GM23248 (cell line): ENCODE measurements around the gene ARHGAP26. TPM values are rescaled to one million over a fixed set of nuclear protein-coding genes. Genes with fewer than 3 reads are reported as not detected.

Experiments
- DNase-seq: peaks from one replicate; pipeline ENCODE4 v3.0.0-alpha.2; 2015
- H2AFZ ChIP-seq: fragments of 200-600 bp; sonication (generic); 2 replicates; pipeline ENCODE4 v1.6.1; 2016; ENCODE audit warnings: antibody characterized with exemption
- H3F3A ChIP-seq: fragments of 200-600 bp; sonication (generic); 2 replicates; pipeline ENCODE4 v1.6.1; 2016; ENCODE audit warnings: mild to moderate bottlenecking, antibody characterized with exemption, mixed run types; ENCODE audit not compliant: insufficient read depth
- H3K27ac ChIP-seq: fragments of 200-600 bp; sonication (generic); 2 replicates; pipeline ENCODE4 v1.5.1; 2016; ENCODE audit warnings: mild to moderate bottlenecking
- H3K27me3 ChIP-seq: fragments of 200-600 bp; sonication (generic); replicated peaks from 2 replicates; pipeline ENCODE4 v1.6.1; 2016; ENCODE audit warnings: mild to moderate bottlenecking; ENCODE audit not compliant: insufficient read depth
- H3K36me3 ChIP-seq: fragments of 200-600 bp; sonication (generic); 2 replicates; pipeline ENCODE4 v1.6.1; 2016; ENCODE audit warnings: low read depth, mild to moderate bottlenecking
- H3K4me1 ChIP-seq: fragments of 200-600 bp; sonication (generic); 2 replicates; pipeline ENCODE4 v1.6.1; 2016; ENCODE audit warnings: mild to moderate bottlenecking; ENCODE audit not compliant: insufficient read depth
- H3K4me2 ChIP-seq: fragments of 200-600 bp; sonication (generic); one replicate; pipeline ENCODE4 v1.6.1; 2016; ENCODE audit warnings: mild to moderate bottlenecking; ENCODE audit not compliant: unreplicated experiment
- H3K4me3 ChIP-seq: fragments of 200-600 bp; sonication (generic); 2 replicates; pipeline ENCODE4 v1.5.1; 2016; ENCODE audit warnings: mild to moderate bottlenecking
- H3K79me2 ChIP-seq: fragments of 200-600 bp; sonication (generic); 2 replicates; pipeline ENCODE4 v1.6.1; 2016; ENCODE audit warnings: mild to moderate bottlenecking; ENCODE audit not compliant: insufficient read depth
- H3K9ac ChIP-seq: fragments of 200-600 bp; sonication (generic); 2 replicates; pipeline ENCODE4 v1.6.1; 2016; ENCODE audit warnings: mild to moderate bottlenecking
- H3K9me2 ChIP-seq: fragments of 200-600 bp; sonication (generic); 2 replicates; pipeline ENCODE4 v1.6.1; 2016; ENCODE audit warnings: mixed run types, mild to moderate bottlenecking, moderate library complexity; ENCODE audit not compliant: insufficient read depth
- H3K9me3 ChIP-seq: fragments of 200-600 bp; sonication (generic); one replicate; pipeline ENCODE4 v1.6.1; 2017; ENCODE audit warnings: low read depth
- H4K20me1 ChIP-seq: fragments of 200-600 bp; sonication (generic); 2 replicates; pipeline ENCODE4 v1.6.0; 2016; ENCODE audit not compliant: insufficient read depth
- EZH2 ChIP-seq: fragments of 200-600 bp; sonication (generic); IDR thresholded peaks from 2 replicates; pipeline ENCODE4 v1.6.1; 2018; ENCODE audit warnings: antibody characterized with exemption, mild to moderate bottlenecking; ENCODE audit not compliant: insufficient read depth, poor library complexity, severe bottlenecking
- EZH2phosphoT487 ChIP-seq: fragments of 200-600 bp; sonication (generic); IDR thresholded peaks from 2 replicates; pipeline ENCODE4 v1.6.1; 2018; ENCODE audit warnings: antibody characterized with exemption, moderate library complexity, mild to moderate bottlenecking, low read depth; ENCODE audit not compliant: insufficient read depth
- WGBS, 2 experiments: methylation state at CpG; one replicate each; pipeline ENCODE4 v1.1.6; 2015 to 2017; ENCODE audit warnings: low lambda C conversion rate in 2 of 2, low coverage in 1 of 2; ENCODE audit errors: missing lambda C conversion rate in 2 of 2; 5-methylcytosine and 5-hydroxymethylcytosine counted together
- in situ Hi-C: fragments of 300-500 bp; cut with MboI; formaldehyde crosslinking; loops from 2 replicates; pipeline ENCODE4 v1.15.0; 2020
- polyA plus RNA-seq: library from polyadenylated mRNA; unstranded; fragments of >200 nt; fragmentation: Nextera tagmentation; extraction: Ambion mirVana; gene quantifications from 2 replicates; pipeline ENCODE4 v1.2.1, GENCODE V29; 2016
- total RNA-seq: library from RNA; depleted of rRNA; stranded (reverse); fragments of >200 nt; shearing (Covaris generic); gene quantifications from 2 replicates; pipeline ENCODE4 v1.2.3, GENCODE V29; 2014

ARHGAP26 gene
- total and polyA plus RNA-seq, 2 experiments from 2014 or later = 1.6 to 1.7 TPM

DNA sequence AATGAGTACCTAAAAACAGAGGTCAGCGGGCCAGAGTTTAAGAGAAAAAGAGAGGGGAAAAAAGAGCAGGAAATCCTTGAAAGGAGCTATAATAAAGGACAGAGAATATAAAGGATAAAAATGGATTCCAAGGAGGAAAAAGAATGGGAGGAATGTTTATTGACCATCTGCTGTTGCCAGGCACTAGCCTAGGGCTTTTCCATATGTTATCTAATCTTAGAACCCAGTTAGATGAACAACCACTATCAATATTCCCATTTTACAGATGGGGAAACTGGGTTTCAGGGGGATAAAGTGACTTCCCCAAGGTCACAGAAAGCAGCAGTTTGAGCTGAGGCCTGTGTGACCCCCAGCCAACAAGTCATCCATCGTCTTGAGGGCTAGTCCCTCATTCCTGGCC is 400.8 kb downstream of the ARHGAP26 start:
- Histone ChIP-seq H2AFZ (no peak overlapping the region), H3K4me2 (no peak overlapping the region), H3K79me2 (no peaks in the 10 kb centered on the region), H3K4me1 (peaks cover 10% of the 10 kb centered on the region), H3K9ac (no peak overlapping the region), H3K9me2 (no peaks in the 10 kb centered on the region), H3K36me3 (no peaks in the 10 kb centered on the region), H3K27me3 (no peaks in the 10 kb centered on the region), H3K4me3 (no peak overlapping the region), H4K20me1 (no peaks in the 10 kb centered on the region), H3K9me3 (no peaks in the 10 kb centered on the region), H3F3A (no peaks in the 10 kb centered on the region), H3K27ac (no peak overlapping the region)
- 91 to 94% methylated on average over 2 of the region's 2 CpGs for WGBS, 2 experiments
- in situ Hi-C loops = no loop called here
- DNase-seq = no peak
- TF ChIP-seq EZH2phosphoT487 = no peak
- no peak for TF ChIP-seq EZH2

DNA sequence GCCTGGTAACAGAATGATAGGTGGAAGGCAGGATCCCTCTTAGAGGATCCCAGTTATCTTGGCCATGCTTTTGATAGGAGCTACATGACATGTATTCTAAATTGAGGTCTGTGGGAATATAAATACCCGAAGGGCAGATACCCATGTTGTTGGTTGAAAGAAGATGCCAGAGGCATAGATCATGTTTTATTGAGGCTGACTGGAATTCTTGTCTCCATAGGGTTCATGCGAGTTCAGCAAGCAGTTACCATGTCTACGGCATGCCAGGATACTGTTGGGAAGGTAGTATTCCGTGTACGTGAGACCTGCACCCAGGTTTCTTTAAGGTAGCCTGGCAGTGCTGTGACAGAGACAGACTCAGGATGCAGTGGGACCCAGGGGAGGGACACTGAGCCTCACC is 402.6 kb downstream of the ARHGAP26 start:
- Histone ChIP-seq H3K9me3 (no peaks in the 10 kb centered on the region), H3K4me1 (peaks cover 24% of the 10 kb centered on the region), H4K20me1 (no peaks in the 10 kb centered on the region), H3K9ac (no peak overlapping the region), H3K27me3 (no peaks in the 10 kb centered on the region), H3K4me2 (no peak overlapping the region), H3K79me2 (no peaks in the 10 kb centered on the region), H3F3A (no peaks in the 10 kb centered on the region), H2AFZ (no peak overlapping the region), H3K9me2 (no peaks in the 10 kb centered on the region), H3K36me3 (no peaks in the 10 kb centered on the region), H3K27ac (no peak overlapping the region), H3K4me3 (no peak overlapping the region)
- TF ChIP-seq EZH2phosphoT487 (no peak), EZH2 (no peak)
- whole genome bisulfite sequencing, 2 experiments = 89 to 93% methylated on average over 5 of the region's 5 CpGs
- in situ Hi-C loops = no loop called here
- DNase-seq = no peak

DNA sequence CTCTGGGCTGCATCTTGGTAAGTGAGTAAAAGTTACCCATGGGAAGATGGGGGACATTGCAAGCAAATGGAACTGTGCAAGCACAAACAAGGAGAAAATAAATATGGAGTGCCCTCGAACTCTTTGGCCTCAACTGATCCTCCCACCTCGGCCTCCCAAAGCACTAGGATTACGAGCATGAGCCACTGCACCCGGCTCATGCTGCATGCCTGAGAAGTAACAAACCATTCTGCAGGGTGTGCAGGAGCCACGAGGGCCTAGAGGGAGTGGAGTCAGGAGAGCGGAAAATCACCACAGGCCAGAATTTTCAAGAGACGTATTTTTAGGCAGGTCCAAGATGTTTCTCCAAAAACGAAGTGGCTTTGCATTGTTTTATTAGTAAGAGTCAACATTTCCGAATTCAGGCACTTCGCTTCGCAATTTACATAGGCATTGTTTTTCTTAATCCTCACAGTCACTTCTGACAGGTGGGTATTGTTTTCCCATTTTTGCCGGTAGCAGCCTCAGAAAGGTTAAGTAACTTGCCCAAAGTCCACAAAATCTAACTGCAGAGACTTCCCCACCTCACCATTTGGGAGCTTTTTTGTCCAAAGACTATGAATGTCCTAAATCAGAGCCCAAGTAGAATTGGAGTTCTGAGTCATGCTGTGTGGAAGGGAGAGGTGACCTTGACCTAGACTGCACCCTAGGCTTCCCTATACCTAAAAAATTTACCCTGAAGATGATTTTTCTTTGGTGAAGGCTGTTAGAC is 403.1 kb downstream of the ARHGAP26 start:
- DNase-seq = no peak
- H3K9me3 ChIP-seq = no peaks in the 10 kb centered on the region
- no peak for TF ChIP-seq EZH2
- no peak for TF ChIP-seq EZH2phosphoT487
- in situ Hi-C loops = no loop called here
- peaks cover 25% of the 10 kb centered on the region for H3K4me1 ChIP-seq
- H3K79me2 ChIP-seq = no peaks in the 10 kb centered on the region
- H3F3A ChIP-seq = no peaks in the 10 kb centered on the region
- H3K9ac ChIP-seq = no peak overlapping the region
- no peaks in the 10 kb centered on the region for H3K36me3 ChIP-seq
- no peak overlapping the region for H3K4me2 ChIP-seq
- no peaks in the 10 kb centered on the region for H4K20me1 ChIP-seq
- WGBS, 2 experiments = 88 to 93% methylated on average over 12 of the region's 12 CpGs
- H3K4me3 ChIP-seq = no peak overlapping the region
- no peak overlapping the region for H3K27ac ChIP-seq
- no peaks in the 10 kb centered on the region for H3K27me3 ChIP-seq
- no peaks in the 10 kb centered on the region for H3K9me2 ChIP-seq
- no peak overlapping the region for H2AFZ ChIP-seq

DNA sequence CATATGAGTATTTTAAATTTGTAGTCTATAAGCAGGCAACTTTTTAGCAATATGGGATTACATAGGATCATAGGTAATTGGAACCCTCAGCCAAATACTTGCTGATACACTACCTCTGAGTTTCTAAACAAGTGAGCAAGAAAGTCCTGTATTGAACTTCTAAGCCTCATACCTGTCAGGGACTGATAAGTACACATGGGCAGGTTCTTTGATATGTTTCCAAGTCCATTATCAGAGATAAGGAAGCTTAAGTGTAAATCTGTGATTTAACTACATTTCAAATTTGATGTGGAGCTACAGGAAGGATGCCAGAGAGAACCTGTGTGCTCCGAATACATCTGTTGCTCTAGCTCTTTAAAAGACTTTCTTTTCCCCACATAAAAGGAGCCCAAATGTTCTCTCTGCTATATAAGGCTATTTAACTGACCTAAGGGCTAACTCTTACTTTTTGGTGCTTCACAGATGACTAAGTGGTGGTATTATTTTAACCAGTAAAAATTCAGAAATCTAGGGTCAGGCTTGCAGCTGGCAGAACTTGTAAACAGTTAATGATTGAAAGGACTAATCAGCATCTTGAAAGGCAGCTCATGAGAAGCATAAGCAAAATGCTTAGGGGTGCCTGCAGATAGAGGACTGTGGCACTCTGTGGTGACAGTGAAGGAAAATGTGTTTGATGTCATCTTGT is 404.7 kb downstream of the ARHGAP26 start:
- no peak overlapping the region for H3K27ac ChIP-seq
- H3K79me2 ChIP-seq = no peaks in the 10 kb centered on the region
- DNase-seq = peak; percentile 25
- H3K4me2 ChIP-seq = no peak overlapping the region
- H3K36me3 ChIP-seq = no peaks in the 10 kb centered on the region
- H2AFZ ChIP-seq = no peak overlapping the region
- H3K9me2 ChIP-seq = no peaks in the 10 kb centered on the region
- TF ChIP-seq EZH2 (no peak), EZH2phosphoT487 (no peak)
- H3K9me3 ChIP-seq = no peaks in the 10 kb centered on the region
- WGBS, 2 experiments = 50 to 81% methylated on average over 1 of the region's 1 CpG
- H3K4me1 ChIP-seq = peaks cover 25% of the 10 kb centered on the region
- H3F3A ChIP-seq = no peaks in the 10 kb centered on the region
- no peak overlapping the region for H3K4me3 ChIP-seq
- H3K27me3 ChIP-seq = no peaks in the 10 kb centered on the region
- no peaks in the 10 kb centered on the region for H4K20me1 ChIP-seq
- in situ Hi-C loops = no loop called here
- H3K9ac ChIP-seq = no peak overlapping the region

DNA sequence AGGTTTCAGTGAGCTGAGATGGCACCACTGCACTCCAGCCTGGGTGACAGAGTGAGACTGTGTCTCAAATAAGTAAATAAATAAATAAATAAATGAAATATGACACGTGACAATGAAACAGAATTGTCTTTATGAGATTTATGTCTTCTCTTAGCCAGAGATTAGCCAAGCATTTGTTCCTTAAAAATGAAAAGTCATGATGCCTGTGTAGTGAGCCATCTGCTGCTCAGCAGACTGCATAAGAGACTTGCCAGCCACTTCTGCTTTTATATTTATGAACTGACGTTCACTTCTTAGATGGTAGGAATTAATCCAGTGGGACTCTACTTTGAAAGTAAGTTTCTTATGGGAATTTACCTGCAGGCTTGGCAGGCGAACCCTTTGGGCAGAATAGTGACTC is 405.9 kb downstream of the ARHGAP26 start:
- Histone ChIP-seq H3F3A (no peaks in the 10 kb centered on the region), H3K79me2 (no peaks in the 10 kb centered on the region), H4K20me1 (no peaks in the 10 kb centered on the region), H3K9me2 (no peaks in the 10 kb centered on the region), H3K4me2 (no peak overlapping the region), H3K9ac (no peak overlapping the region), H3K27me3 (no peaks in the 10 kb centered on the region), H3K27ac (no peak overlapping the region), H3K36me3 (no peaks in the 10 kb centered on the region), H3K9me3 (no peaks in the 10 kb centered on the region), H3K4me3 (no peak overlapping the region), H2AFZ (no peak overlapping the region), H3K4me1 (peaks cover 25% of the 10 kb centered on the region)
- peak; percentile 50 for DNase-seq
- in situ Hi-C loops = no loop called here
- TF ChIP-seq EZH2 (no peak), EZH2phosphoT487 (no peak)
- WGBS, 2 experiments = 60 to 63% methylated on average over 3 of the region's 3 CpGs
